CD14-positive monocyte (primary cell): Measurements from ENCODE around the gene HOMEZ. TPM values are rescaled to one million over a fixed set of nuclear protein-coding genes. Genes with fewer than 3 reads are reported as not detected.

Experiments
- DNase-seq, 3 donors: peaks; one replicate each; pipeline ENCODE4 v3.0.0-alpha.2; 2011 to 2022
- H2AFZ ChIP-seq: 2 replicates; pipeline ENCODE4 v1.6.0; 2012; ENCODE audit warnings: mild to moderate bottlenecking, low read depth, low read length, inconsistent platforms; ENCODE audit not compliant: insufficient read depth, poor library complexity, severe bottlenecking
- H3K27ac ChIP-seq, 2 donors: 1 replicate in 1 of 2; 2 replicates in 1 of 2; pipeline ENCODE4 v1.5.1; 2012 to 2013; ENCODE audit warnings: low read length in 2 of 2, control low read depth in 1 of 2, inconsistent platforms in 1 of 2, low read depth in 1 of 2, mild to moderate bottlenecking in 1 of 2
- H3K27me3 ChIP-seq, 2 donors: one replicate each; pipeline versions ENCODE4 v1.6.0 to v1.6.1; 2011 to 2013; ENCODE audit warnings: low read length in 2 of 2; ENCODE audit not compliant: control insufficient read depth in 2 of 2, insufficient read depth in 2 of 2
- H3K36me3 ChIP-seq, 2 donors: replicated peaks in 1 of 2; 1 replicate in 1 of 2; 2 replicates in 1 of 2; pipeline versions ENCODE4 v1.5.1 to v1.6.1; 2012 to 2013; ENCODE audit warnings: low read length in 2 of 2, control low read depth in 1 of 2, inconsistent platforms in 1 of 2, mild to moderate bottlenecking in 1 of 2; ENCODE audit not compliant: insufficient read depth in 2 of 2, control insufficient read depth in 1 of 2
- H3K4me1 ChIP-seq, 2 donors: 1 replicate in 1 of 2; 2 replicates in 1 of 2; pipeline versions ENCODE4 v1.5.1 to v1.6.1; 2012 to 2013; ENCODE audit warnings: low read length in 2 of 2, control low read depth in 1 of 2, inconsistent platforms in 1 of 2, mild to moderate bottlenecking in 1 of 2, moderate library complexity in 1 of 2; ENCODE audit not compliant: insufficient read depth in 2 of 2, control insufficient read depth in 1 of 2
- H3K4me2 ChIP-seq: replicated peaks from 2 replicates; pipeline ENCODE3; 2012; ENCODE audit warnings: low read length, moderate library complexity, mild to moderate bottlenecking; ENCODE audit not compliant: poor library complexity, severe bottlenecking; ENCODE audit errors: extremely low read depth
- H3K4me3 ChIP-seq, 3 experiments: fragments of 200-600 bp in 1 of 3; sonication (generic) in 1 of 3; replicated peaks in 1 of 3; 1 replicate in 2 of 3; 2 replicates in 1 of 3; pipeline ENCODE4 v1.5.1; 2011 to 2013; ENCODE audit warnings: low read length in 3 of 3, mild to moderate bottlenecking in 3 of 3, control low read depth in 2 of 3, low read depth in 2 of 3, inconsistent platforms in 1 of 3, moderate library complexity in 1 of 3
- H3K79me2 ChIP-seq: 2 replicates; pipeline ENCODE4 v1.6.0; 2012; ENCODE audit warnings: mild to moderate bottlenecking, control low read depth, inconsistent platforms, low read length, moderate library complexity; ENCODE audit not compliant: insufficient read depth
- H3K9ac ChIP-seq: 2 replicates; pipeline ENCODE4 v1.6.0; 2017; ENCODE audit warnings: low read length, mild to moderate bottlenecking; ENCODE audit not compliant: insufficient read depth, poor library complexity, severe bottlenecking
- H3K9me3 ChIP-seq, 2 donors: replicated peaks in 1 of 2; 1 replicate in 1 of 2; 2 replicates in 1 of 2; pipeline versions ENCODE4 v1.5.1 to v1.6.1; 2012 to 2013; ENCODE audit warnings: low read length in 2 of 2, control low read depth in 1 of 2; ENCODE audit not compliant: control insufficient read depth in 1 of 2, insufficient read depth in 1 of 2
- H4K20me1 ChIP-seq: 2 replicates; pipeline ENCODE4 v1.6.0; 2012; ENCODE audit warnings: mild to moderate bottlenecking, low read length, control low read depth, moderate library complexity; ENCODE audit not compliant: insufficient read depth
- H3K27ac Mint-ChIP-seq, 7 donors: one replicate each; pipeline ENCODE4 v1.8.0; 2020; ENCODE audit warnings: mild to moderate bottlenecking in 7 of 7, mixed read lengths in 7 of 7, moderate library complexity in 6 of 7, inconsistent platforms in 2 of 7
- H3K27me3 Mint-ChIP-seq, 3 donors: one replicate each; pipeline ENCODE4 v1.8.0; 2021 to 2022; ENCODE audit warnings: low read depth in 3 of 3, mild to moderate bottlenecking in 3 of 3, mixed read lengths in 3 of 3, moderate library complexity in 3 of 3, inconsistent platforms in 1 of 3
- H3K36me3 Mint-ChIP-seq, 2 donors: one replicate each; pipeline ENCODE4 v1.8.0; 2020; ENCODE audit warnings: mixed read lengths in 2 of 2, inconsistent platforms in 1 of 2, mild to moderate bottlenecking in 1 of 2
- H3K4me1 Mint-ChIP-seq: one replicate; pipeline ENCODE4 v1.8.0; 2020; ENCODE audit warnings: mild to moderate bottlenecking, mixed read lengths
- H3K4me3 Mint-ChIP-seq, 2 donors: one replicate each; pipeline ENCODE4 v1.8.0; 2020; ENCODE audit warnings: mild to moderate bottlenecking in 2 of 2, mixed read lengths in 2 of 2, moderate library complexity in 1 of 2
- H3K9me3 Mint-ChIP-seq, 7 donors: one replicate each; pipeline ENCODE4 v1.8.0; 2020 to 2022; ENCODE audit warnings: mixed read lengths in 7 of 7, mild to moderate bottlenecking in 6 of 7, moderate library complexity in 6 of 7, inconsistent platforms in 2 of 7
- CTCF ChIP-seq: fragments of 200-600 bp; IDR thresholded peaks from one replicate; pipeline ENCODE4 v1.8.0; 2022; ENCODE audit warnings: antibody characterized with exemption, mild to moderate bottlenecking
- WGBS: methylation state at CpG from one replicate; pipeline ENCODE4 v1.1.5; 2013; ENCODE audit warnings: missing lambda C conversion rate; ENCODE audit not compliant: insufficient coverage; 5-methylcytosine and 5-hydroxymethylcytosine counted together
- intact Hi-C, 2 donors: fragments of 100-400 bp; cut with micrococcal nuclease; formaldehyde crosslinking; loops; one replicate each; pipeline versions ENCODE4 v1.15.0 to v1.15.1; 2023
- polyA plus RNA-seq, 3 donors: library from polyadenylated mRNA; depleted of rRNA in 1 of 3; unstranded in 2 of 3; stranded (reverse) in 1 of 3; fragments of 300-500 nt in 2 of 3; fragments of >200 nt in 1 of 3; fragmentation: Illumina TruSeq in 2 of 3; gene quantifications; 1 replicate in 2 of 3; 2 replicates in 1 of 3; pipeline ENCODE4 v1.2.3, GENCODE V29; 2012 to 2021

HOMEZ gene
- polyA plus RNA-seq, 3 donors = 3.5 to 5.4 (median 4.1) TPM

GRCh38 chr14:23294734-23295561 is 9.0 kb upstream of the HOMEZ start:
- H3K36me3 Mint-ChIP-seq = peaks cover 28 to 41% of the 10 kb centered on the region in 2 donors
- peak overlapping the region; percentile 11 to 68 for H3K4me3 Mint-ChIP-seq
- Histone ChIP-seq H3K9ac (no peak overlapping the region), H3K4me1 (peaks cover 20 to 26% of the 10 kb centered on the region in 2 donors), H3K27ac (no peak overlapping the region), H3K9me3 (no peaks in the 10 kb centered on the region), H3K36me3 (peaks cover 18 to 31% of the 10 kb centered on the region in 2 donors), H3K27me3 (no peaks in the 10 kb centered on the region), H2AFZ (peak overlapping the region; percentile 17), H3K79me2 (peaks cover 11% of the 10 kb centered on the region), H3K4me3 (peak overlapping the region in 1 of 3 experiments; percentile 15), H4K20me1 (no peaks in the 10 kb centered on the region), H3K4me2 (peak overlapping the region; percentile 36)
- intact Hi-C loops = no loop called here
- peaks cover 3 to 11% (median 7%) of the 10 kb centered on the region in 3 donors for H3K27me3 Mint-ChIP-seq
- H3K9me3 Mint-ChIP-seq = no peaks in the 10 kb centered on the region
- 25% methylated on average over 13 of the region's 24 CpGs for WGBS
- peaks cover 30% of the 10 kb centered on the region for H3K4me1 Mint-ChIP-seq
- TF ChIP-seq CTCF = peak; percentile 84
- peak overlapping the region; percentile 7 to 84 (median 57) for H3K27ac Mint-ChIP-seq
- DNase-seq = peak; percentile 63 to 69 (median 66)

- Histone ChIP-seq H3K79me2 (peaks cover 36% of the 10 kb centered on the region), H3K27ac (peak overlapping the region; percentile 91 to 95), H3K4me2 (peak overlapping the region; percentile 95), H3K4me1 (peaks cover 18 to 25% of the 10 kb centered on the region in 2 donors), H3K36me3 (peaks cover 0 to 7% of the 10 kb centered on the region in 2 donors), H3K9me3 (no peaks in the 10 kb centered on the region), H3K4me3 (peak overlapping the region; percentile 41 to 94 (median 89)), H4K20me1 (no peaks in the 10 kb centered on the region), H3K9ac (peak overlapping the region; percentile 92), H3K27me3 (no peaks in the 10 kb centered on the region), H2AFZ (peak overlapping the region; percentile 93)
- no peaks in the 10 kb centered on the region for H3K9me3 Mint-ChIP-seq
- H3K4me1 Mint-ChIP-seq = peaks cover 24% of the 10 kb centered on the region
- no peak for TF ChIP-seq CTCF
- DNase-seq = peak; percentile 12 to 49 (median 40)
- intact Hi-C loops = loop anchor here (1.0 to 10.0 kb wide), 5 partner anchors 13 to 192 kb away; partner anchors contain the start of genes PABPN1 (in 2 of the 2), ACIN1 (in 1 of the 2) and C14orf119 (in 1 of the 2)
- 65% methylated on average over 5 of the region's 6 CpGs for WGBS
- H3K27ac Mint-ChIP-seq = peak overlapping the region; percentile 94 to 99 (median 97)
- H3K36me3 Mint-ChIP-seq = peaks cover 3 to 6% of the 10 kb centered on the region in 2 donors
- peak overlapping the region; percentile 98 to 99 for H3K4me3 Mint-ChIP-seq
- H3K27me3 Mint-ChIP-seq = peaks cover 0 to 2% (median 0%) of the 10 kb centered on the region in 3 donors
These were observed 1.1 kb upstream of the HOMEZ start for GRCh38 chr14:23286902-23287479.
